ENCODE measurements around the gene NPAS3. TPM values are rescaled to one million over a fixed set of nuclear protein-coding genes. Genes with fewer than 3 reads are reported as not detected.
A peak's percentile ranks its signal among the peaks of the same experiment; 100 is the strongest.

Gene NPAS3
- total and polyA plus RNA-seq, 2 donors (not counting 1 experiment from before 2014, with no cell fraction given), result 0.10 to 0.50 TPM

- Histone ChIP-seq H3K4me2 (ENCODE audit: extremely low read depth, insufficient read depth, low read length) (no peak overlapping the region), H3K36me3 (ENCODE audit: control insufficient read depth, insufficient read depth, low read length) (no peaks in the 10 kb centered on the region), H2AFZ (ENCODE audit: low read length) (no peak overlapping the region), H3K4me3 (replicated peaks in 1 of 4; ENCODE audit: control extremely low read depth in 1 of 4, insufficient read depth in 1 of 4, low read depth in 3 of 4, low read length in 4 of 4) (no peak overlapping the region), H3K4me1 (ENCODE audit: control insufficient read depth, extremely low read depth, insufficient read depth, low read length) (no peaks in the 10 kb centered on the region), H3K27me3 (ENCODE audit: control insufficient read depth, insufficient read depth, low read length) (no peaks in the 10 kb centered on the region), H3K9ac (ENCODE audit: insufficient read depth, low read length) (no peak overlapping the region), H3K79me2 (ENCODE audit: control insufficient read depth, insufficient read depth, low read length) (no peaks in the 10 kb centered on the region), H4K20me1 (ENCODE audit: control insufficient read depth, extremely low read depth, insufficient read depth, low read length) (no peaks in the 10 kb centered on the region), H3K9me3 (ENCODE audit: control insufficient read depth, insufficient read depth, low read depth, low read length) (no peaks in the 10 kb centered on the region), H3K27ac (ENCODE audit: insufficient read depth, low read length) (no peak overlapping the region)
- DNase-seq (ENCODE audit: low read depth in 2 of 2), result peak in 1 of 2 donors; percentile 23
- TF ChIP-seq EZH2 (IDR thresholded peaks at IDR 0.05; ENCODE audit: low read length, missing control alignments) (no peak), CTCF (conservative IDR thresholded peaks at IDR 0.05 in 1 of 2, IDR thresholded peaks at IDR 0.05 in 1 of 2; ENCODE audit: low read depth in 1 of 2, low read length in 2 of 2) (no peak)
These were observed 447.5 kb downstream of the NPAS3 start for GRCh38 chr14:33386140-33386539.

- Histone ChIP-seq H3K4me2 (ENCODE audit: extremely low read depth, insufficient read depth, low read length) (no peak overlapping the region), H3K9ac (ENCODE audit: insufficient read depth, low read length) (no peak overlapping the region), H3K4me1 (ENCODE audit: control insufficient read depth, extremely low read depth, insufficient read depth, low read length) (no peaks in the 10 kb centered on the region), H3K27me3 (ENCODE audit: control insufficient read depth, insufficient read depth, low read length) (no peaks in the 10 kb centered on the region), H3K36me3 (ENCODE audit: control insufficient read depth, insufficient read depth, low read length) (no peaks in the 10 kb centered on the region), H3K79me2 (ENCODE audit: control insufficient read depth, insufficient read depth, low read length) (no peaks in the 10 kb centered on the region), H3K27ac (ENCODE audit: insufficient read depth, low read length) (no peak overlapping the region), H4K20me1 (ENCODE audit: control insufficient read depth, extremely low read depth, insufficient read depth, low read length) (no peaks in the 10 kb centered on the region), H2AFZ (ENCODE audit: low read length) (no peak overlapping the region), H3K4me3 (replicated peaks in 1 of 4; ENCODE audit: control extremely low read depth in 1 of 4, insufficient read depth in 1 of 4, low read depth in 3 of 4, low read length in 4 of 4) (no peak overlapping the region), H3K9me3 (ENCODE audit: control insufficient read depth, insufficient read depth, low read depth, low read length) (no peaks in the 10 kb centered on the region)
- peak in 1 of 2 donors; percentile 62 for DNase-seq (ENCODE audit: low read depth in 2 of 2)
- TF ChIP-seq EZH2 (IDR thresholded peaks at IDR 0.05; ENCODE audit: low read length, missing control alignments), result no peak
- TF ChIP-seq CTCF (conservative IDR thresholded peaks at IDR 0.05 in 1 of 2, IDR thresholded peaks at IDR 0.05 in 1 of 2; ENCODE audit: low read depth in 1 of 2, low read length in 2 of 2), result no peak
These were observed 448.1 kb downstream of the NPAS3 start for GRCh38 chr14:33386781-33387180.

GRCh38 chr14:33390335-33390734, 451.7 kb downstream of the NPAS3 start:
- TF ChIP-seq CTCF (conservative IDR thresholded peaks at IDR 0.05 in 1 of 2, IDR thresholded peaks at IDR 0.05 in 1 of 2; ENCODE audit: low read depth in 1 of 2, low read length in 2 of 2), result no peak
- no peak for TF ChIP-seq EZH2 (IDR thresholded peaks at IDR 0.05; ENCODE audit: low read length, missing control alignments)

More at GRCh38 chr14:33390335-33390734, 451.7 kb downstream of the NPAS3 start:
- Histone ChIP-seq H3K4me1 (ENCODE audit: control insufficient read depth, extremely low read depth, insufficient read depth, low read length) (no peaks in the 10 kb centered on the region), H3K27me3 (ENCODE audit: control insufficient read depth, insufficient read depth, low read length) (no peaks in the 10 kb centered on the region), H4K20me1 (ENCODE audit: control insufficient read depth, extremely low read depth, insufficient read depth, low read length) (no peaks in the 10 kb centered on the region), H3K27ac (ENCODE audit: insufficient read depth, low read length) (no peak overlapping the region), H3K9ac (ENCODE audit: insufficient read depth, low read length) (no peak overlapping the region), H2AFZ (ENCODE audit: low read length) (no peak overlapping the region), H3K79me2 (ENCODE audit: control insufficient read depth, insufficient read depth, low read length) (no peaks in the 10 kb centered on the region), H3K36me3 (ENCODE audit: control insufficient read depth, insufficient read depth, low read length) (no peaks in the 10 kb centered on the region), H3K4me2 (ENCODE audit: extremely low read depth, insufficient read depth, low read length) (no peak overlapping the region), H3K9me3 (ENCODE audit: control insufficient read depth, insufficient read depth, low read depth, low read length) (no peaks in the 10 kb centered on the region), H3K4me3 (replicated peaks in 1 of 4; ENCODE audit: control extremely low read depth in 1 of 4, insufficient read depth in 1 of 4, low read depth in 3 of 4, low read length in 4 of 4) (no peak overlapping the region)
- no peak for DNase-seq (ENCODE audit: low read depth in 2 of 2)
